ENCODE data around the gene UVSSA. TPM values are rescaled to one million over a fixed set of nuclear protein-coding genes. Genes with fewer than 3 reads are reported as not detected.
"Not testable (repeated sequence)": the region's sequence is repeated elsewhere in the genome, so short reads cannot be mapped to it uniquely, and the experiment has no call there.

UVSSA gene
- polyA plus RNA-seq, 12 donors = 4.9 to 21.4 (median 9.3) TPM; not detected in 1

DNA sequence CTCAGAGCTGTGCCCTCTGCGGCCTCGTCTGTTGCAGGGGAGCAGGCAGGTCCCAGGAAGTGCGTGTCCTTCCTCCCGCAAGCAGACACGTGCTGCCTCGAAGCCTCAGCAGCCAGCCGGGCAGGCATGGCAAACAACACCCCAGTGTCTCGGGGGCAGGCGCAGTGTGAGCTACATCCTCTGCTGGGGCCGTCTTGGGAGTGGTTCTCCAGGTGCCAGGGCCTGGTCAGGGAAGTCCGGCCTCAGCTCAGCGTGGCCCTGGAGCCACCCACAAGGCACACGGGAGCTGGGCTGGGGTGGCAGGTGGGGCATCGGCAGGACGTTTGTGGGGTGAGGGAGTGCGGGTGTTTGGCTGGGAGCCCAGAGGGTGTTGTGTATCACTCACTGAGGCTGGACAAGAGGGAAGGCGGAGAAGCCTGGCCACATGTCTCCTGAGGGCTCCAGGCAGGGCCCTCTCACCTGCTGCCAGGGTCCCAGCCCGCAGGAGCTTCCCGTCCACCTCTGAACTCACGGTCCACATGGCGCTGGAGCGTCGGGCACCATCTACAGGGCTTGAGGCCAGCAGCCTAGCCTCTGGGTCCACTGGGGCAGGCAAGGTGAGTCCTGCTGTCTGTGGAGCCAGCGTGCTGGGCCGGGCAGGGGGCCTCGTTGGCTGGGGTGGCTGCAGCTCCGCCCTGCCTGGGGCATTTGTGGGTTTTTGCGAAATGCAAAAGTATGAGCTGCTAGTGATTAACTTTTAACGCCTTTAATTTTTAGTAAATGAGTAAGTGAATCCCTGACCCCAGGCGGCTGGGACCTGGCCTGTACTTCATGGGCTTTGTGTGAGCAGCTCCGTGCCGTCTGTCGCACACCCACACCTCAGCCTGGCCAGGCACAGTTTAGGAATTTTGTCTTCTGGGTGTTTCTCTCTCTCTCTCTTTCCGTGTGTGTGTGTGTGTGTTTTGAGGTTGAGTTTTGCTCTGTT, 17.3 kb upstream of the UVSSA start:
- no peak for DNase-seq

DNA sequence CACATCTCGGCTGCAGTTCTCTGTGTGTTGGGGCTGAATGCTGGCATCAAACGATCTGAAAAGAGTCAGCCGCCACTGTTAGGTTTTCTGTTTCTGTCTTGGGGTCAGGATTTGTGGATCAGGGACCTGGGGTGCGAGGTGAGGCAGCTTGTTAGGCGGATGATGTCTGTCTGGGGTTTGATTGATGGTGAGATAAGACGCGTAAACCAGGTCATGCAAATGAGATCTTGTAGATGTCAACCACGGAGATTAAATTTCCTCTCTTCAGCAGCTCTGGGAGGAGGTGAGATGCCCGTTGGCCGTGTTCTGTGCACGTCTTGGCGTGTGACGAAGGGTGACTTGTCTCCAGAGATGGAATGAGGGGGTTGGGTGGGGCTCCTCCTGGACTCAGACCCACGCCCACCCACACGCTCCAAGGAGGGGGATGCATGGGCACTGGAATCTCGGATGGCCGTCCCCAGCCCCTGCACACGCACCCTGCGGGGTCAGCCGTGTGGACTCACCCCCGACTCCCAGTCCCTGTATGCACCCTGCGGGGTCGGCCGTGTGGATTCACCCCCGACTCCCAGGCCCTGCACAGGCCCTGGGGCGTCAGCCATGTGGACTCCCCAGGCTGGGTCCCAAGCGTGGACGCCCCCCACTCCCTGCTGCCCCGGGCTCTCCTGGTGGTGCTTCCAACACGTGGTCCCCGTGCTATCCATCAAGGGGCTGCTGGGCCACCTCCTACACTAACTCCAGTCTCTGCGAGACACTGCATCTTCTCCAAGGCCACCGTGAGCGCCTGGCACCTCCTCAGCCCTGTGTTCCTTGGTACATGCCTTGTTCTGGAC, 16.0 kb upstream of the UVSSA start:
- DNase-seq = no peak

DNA sequence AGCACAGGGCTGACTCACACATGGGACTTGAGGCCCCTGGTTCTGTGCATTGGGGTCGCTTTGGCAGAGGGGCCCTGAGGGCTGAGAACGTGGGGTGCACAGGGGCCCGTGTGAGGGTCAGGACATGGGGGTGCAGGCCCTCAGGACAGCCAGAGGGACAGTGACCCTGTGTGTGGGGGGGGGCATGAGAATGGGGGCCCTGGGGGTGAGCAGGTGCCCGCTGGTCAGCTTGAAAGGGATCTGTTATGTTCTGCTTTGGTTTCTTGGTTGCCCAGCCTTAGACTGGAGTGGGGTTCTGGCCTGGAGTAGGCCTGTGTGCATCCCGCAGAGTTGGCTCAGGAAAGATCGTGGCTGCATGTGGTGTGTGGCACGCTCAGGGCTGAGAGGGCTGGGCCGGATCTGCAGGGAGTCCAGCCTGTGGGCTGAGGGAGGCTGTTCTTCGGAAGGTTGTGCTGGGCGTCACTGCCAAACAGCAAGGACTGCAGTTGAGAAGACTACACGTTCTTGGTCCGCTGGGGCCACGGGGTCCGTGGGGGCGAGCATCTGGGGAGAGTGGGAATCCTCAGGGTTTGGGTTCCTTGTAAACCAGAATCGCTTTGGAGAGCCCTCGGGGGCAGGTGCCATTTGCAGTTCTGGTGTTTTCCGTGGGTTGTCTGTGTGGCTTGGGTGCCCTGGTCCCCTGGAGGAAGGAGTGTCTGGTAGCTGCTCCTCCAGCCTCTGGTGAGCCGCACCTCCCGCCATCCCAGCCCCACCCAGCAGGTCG, 15.2 kb upstream of the UVSSA start:
- DNase-seq = no peak

DNA sequence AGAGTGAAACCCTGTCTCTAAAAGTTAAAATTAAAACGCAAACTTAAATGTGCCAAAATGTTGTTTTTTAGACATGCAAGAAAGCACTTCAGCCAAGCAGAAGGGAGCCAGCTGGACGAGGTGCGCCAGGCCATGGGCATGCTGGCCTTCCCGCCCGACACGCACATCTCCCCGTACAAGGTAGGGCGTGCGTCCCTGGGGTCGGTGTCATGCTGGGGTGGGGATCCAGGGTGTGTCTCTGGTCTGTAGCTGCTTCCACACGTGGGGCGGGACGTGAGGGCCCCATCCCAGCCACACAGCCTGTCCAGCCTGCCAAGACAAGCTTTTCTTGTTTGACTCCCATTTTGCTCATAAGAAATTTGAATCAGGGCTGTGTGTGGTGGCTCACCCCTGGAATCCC, 14.3 kb upstream of the UVSSA start:
- no peak for DNase-seq

DNA sequence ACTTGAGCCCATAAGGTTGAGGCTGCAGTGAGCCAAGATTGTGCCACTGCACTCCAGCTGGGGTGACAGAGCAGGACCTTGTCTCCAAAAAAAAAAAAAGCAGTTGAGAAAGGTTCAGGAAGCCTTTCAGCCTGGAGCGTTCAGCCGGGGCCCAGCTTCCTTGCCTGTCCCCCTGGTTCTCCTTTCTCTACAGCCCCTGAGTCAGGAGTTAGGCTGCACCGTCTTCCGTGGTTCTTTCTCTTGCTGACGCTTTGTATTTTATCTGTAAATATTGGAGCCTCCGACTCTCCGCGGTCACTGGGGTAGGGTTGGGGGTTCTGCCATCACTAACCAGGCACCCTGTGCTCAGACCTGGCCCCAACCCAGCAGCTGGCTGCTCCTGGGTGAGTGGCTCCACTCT, 13.8 kb upstream of the UVSSA start:
- no peak for DNase-seq

DNA sequence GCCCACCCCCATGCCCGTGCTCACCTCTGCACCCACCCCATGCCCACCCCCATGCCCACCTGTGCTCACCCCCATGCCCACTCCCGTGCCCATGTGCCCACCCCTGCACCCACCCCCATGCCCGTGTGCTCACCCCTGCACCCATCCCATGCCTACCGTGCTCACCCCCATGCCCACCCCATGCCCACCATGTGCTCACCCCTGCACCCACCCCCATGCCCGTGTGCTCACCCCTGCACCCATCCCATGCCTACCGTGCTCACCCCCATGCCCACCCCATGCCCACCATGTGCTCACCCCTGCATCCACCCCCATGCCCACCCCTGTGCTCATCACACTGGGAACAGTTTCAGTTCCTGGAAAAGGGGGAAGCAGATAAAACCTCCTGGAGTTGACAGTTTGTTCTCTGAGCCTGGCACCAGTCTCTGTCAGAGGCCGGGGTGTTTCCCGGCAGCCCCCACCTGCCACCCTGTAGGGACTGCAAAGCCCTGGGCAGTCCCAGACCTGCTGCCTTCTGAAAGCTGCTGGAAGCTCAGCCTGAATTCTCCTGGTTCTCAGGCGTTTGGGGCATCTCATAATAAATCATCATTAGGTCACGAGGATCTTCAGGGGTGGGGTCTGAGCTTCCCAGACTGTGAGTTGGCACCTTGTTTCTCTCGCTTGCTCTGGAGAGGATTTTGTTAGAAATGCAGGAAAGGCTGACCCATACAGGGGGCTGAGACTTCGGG, 13.0 kb upstream of the UVSSA start:
- not testable (repeated sequence) for DNase-seq

DNA sequence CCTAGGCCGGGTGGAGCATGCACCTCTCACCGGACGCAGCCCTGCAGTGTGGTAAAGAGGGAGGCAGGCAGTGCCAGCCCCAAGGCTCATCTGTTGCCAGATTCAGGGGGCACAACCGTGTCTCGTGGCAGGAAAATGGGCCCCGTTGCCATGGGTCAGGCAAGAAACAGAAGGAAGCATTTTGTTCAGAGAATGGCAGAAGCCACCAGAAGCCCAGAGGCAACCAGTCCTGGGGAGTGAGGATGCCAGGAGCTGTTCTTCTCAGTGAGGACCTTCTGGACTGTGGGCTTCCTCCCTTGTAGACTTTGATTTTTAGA, 12.5 kb upstream of the UVSSA start:
- DNase-seq = no peak

DNA sequence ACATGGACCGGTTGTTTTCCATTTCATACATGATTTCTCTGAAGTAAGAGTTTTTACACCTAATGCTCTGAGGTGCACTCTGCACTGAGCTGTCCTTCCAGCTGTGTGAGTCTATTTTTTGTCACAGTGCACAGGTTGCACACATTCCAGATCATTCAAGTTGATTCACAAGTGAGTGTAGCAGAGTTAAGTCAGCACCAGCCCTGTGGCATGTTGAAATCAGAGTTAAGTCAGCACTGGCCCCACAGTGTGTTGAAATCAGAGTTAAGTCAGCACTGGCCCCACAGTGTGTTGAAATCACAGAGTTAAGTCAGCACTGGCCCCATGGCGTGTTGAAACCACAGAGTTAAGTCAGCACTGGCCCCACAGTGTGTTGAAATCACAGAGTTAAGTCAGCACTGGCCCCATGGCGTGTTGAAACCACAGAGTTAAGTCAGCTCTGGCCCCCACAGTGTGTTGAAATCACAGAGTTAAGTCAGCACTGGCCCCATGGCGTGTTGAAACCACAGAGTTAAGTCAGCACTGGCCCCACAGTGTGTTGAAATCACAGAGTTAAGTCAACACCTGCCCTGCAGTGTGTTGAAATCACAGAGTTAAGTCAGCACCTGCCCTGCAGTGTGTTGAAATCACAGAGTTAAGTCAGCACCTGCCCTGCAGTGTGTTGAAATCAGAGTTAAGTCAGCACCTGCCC, 11.7 kb upstream of the UVSSA start:
- not testable (repeated sequence) for DNase-seq

DNA sequence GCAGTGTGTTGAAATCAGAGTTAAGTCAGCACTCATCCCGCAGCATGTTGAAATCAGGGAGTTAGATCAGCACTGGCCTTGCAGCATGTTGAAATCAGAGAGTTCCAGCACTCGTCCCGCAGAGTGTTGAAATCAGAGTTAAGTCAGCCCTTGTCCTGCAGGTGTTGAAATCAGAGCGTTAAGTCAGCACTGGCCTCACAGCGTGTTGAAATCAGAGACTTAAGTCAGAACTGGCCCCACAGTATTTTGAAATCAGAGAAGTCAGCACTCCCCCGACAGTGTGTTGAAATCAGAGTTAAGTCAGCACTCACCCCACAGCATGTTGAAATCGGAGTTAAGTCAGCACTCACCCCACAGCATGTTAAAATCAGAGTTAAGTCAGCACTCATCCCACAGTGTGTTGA, 10.9 kb upstream of the UVSSA start:
- DNase-seq = no peak

DNA sequence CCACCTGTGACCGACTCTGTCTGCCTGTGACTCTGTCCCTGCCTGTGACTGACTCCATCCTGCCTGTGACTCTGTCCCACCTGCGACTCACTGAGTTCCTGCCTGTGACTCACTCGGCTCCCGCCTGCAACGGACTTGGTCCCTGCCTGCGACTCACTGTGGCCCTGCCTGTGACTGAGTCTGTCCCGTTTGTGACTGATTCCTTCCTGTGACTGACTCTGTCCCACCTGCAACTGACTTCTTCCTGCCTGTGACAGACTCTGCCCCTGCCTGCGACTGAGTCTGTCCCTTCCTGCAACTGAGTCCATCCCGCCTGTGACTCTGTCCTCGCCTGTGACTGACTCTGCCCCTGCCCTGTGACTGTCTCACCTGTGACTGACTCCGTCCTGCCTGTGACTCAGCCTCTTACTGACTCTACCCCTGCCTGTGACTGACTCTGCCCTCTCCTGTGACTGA, 9.6 kb upstream of the UVSSA start:
- DNase-seq = no peak

DNA sequence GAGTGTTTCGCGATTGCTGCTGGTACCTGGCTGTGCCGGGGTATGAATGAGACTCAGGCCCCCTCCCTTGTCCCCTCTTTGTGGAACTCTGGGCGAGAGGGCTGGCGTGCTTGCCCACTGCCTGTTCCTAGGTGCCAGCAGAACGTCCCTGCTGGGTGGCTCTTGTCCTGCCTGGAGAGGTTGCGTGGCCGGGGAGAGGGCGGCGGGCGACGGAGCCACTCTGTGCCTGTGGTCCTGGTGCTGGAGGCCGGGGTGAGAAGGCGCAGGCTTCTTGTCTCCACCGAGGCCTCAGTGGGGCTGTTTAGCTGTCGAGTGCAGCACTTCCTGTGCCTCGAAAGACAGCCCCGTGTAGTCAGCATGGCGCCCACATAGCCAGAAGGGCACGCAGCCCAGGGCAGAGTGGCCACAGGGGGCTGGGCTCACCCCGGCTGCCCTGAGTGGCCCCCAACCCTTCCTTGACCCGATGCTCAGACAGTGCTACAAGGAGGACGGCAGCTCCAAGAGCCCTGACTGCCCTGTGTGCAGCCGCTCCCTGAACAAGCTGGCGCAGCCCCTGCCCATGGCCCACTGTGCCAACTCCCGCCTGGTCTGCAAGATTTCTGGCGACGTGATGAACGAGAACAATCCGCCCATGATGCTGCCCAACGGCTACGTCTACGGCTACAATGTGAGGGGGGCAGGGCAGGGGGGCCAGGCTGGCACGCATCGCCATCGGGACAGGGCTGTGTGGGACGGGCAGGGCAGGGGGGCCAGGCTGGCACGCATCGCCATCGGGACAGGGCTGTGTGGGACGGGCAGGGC, 8.9 kb upstream of the UVSSA start:
- DNase-seq = no peak

DNA sequence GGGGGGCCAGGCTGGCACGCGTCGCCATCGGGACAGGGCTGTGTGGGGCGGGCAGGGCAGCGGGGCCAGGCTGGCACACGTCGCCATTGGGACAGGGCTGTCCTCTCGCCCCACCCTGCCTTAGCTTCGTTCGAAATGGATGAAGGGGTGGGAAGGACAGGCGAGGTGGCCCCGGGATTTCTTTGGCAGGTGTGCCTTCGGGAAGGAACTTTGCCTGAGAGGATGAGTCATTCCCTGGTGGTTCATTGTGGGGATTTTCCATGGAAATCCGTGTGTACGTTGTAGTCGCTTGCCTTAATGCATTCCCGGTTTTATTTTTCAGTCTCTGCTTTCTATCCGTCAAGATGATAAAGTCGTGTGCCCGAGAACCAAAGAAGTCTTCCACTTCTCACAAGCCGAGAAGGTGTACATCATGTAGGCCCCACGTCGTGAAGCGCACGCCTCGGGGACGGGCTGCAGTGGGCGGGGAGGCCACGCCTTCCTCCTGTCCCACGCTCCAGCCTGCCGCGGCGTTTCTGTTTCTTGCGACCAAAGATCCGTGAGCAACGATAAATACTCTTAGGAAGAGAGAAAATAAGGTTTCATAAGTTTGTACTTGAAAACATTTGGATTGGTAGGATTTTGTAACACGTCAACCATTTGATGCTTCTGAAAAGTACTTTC, 8.1 kb upstream of the UVSSA start:
- DNase-seq = no peak

DNA sequence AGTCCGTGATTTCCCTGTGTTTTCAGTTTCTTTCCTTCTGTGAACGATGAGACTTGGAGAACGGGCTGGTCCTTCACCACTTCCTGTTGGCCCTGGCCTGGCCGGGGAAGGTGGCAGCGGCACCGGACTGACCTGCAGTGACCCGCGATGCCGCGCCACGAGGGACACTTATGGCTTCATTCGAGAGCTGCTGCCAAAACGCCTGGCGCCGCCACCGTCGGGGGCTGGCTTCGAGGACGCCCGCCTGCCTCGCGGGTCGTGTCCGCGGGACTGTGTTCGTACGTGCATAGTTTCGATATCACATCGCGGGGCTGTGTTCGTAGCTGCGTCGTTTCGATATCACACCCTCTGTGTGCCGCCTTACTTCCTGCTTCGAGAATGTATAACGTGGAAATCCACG, 7.5 kb upstream of the UVSSA start:
- no peak for DNase-seq

DNA sequence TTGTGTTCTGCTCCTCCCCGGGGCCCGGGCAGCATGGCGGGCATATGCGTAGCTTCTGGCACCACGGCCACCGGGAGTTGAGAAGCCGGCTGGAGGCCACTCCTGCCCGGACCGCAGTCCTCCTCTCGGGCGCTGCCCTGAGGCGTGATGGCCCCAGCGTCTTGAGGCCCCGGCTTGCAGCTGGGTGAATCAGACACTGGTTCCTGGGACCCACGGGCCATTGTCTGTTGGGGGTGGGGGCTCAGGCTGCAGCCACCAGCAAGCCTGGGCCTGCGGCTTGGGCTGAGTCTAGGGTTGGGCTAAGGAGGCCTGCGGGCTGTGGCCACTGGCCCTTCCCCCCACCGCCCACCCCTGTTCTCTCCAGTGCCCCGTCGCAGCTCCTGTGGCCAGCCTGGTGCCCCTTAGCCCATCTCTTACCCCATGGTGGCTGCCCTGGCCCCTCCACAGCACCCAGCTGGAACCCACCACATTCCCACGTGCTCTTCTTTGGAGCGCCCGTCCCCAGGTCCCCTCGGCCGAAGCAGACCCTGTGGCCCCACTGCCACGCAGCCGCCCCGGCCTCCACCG, 6.7 kb upstream of the UVSSA start:
- no peak for DNase-seq

DNA sequence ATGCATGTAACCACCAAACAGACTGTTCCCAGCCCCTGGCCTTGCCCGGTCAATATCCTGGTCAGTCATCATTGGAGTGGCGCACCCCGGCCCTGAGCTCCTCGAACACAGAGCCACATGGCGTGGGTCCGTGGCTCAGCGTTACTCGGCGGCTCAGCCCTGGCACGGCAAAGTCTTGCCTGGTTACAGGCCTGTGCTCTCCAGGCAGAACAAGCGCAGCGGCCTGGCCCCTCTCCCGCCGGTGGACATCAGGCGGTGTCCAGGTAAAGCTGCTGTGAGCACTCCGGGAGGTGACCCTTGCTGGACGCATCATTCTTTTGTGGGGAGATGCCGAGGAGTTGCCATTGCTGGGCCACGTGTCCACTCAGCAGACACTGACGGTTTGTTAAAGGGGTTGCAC, 6.1 kb upstream of the UVSSA start:
- no peak for DNase-seq

DNA sequence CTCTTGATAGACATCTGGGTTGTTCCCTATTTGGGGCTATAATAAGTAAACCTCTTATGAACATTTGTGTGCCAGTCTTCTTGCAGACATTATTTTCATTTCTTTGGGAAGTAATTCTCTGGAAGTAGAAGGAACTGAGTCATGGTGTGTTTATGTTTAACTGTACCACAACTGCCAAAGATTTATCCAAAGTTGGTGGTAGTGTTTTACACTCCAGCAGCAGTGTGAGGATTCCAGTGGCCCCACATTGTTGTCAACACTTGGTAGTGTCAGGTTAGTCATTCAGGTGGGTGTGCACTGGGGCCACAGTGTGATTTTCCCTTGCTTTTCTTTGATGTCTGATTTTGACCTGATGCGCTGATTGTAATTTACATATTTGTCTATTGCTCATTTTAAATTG, 5.0 kb upstream of the UVSSA start:
- DNase-seq = no peak

DNA sequence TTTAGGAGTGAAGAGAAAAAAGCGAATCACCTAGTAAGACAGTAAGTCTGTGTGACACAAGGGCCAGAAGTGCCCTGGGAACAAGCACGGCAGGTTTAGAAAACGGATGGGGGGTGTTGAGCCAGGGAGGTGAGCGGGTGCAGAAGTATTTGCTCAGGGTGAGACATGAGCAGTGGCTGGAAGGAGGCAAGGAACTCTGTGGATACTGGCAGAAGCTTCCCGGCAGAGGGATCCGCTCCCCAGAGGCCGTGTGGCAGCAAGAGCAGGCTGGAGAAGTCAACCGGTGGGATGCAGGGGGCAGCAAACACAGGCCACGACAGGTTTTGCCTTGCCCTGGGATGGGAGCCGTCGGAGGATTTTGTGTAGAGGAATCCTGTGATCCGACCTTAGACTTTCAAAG, 2.3 kb upstream of the UVSSA start:
- DNase-seq = no peak

DNA sequence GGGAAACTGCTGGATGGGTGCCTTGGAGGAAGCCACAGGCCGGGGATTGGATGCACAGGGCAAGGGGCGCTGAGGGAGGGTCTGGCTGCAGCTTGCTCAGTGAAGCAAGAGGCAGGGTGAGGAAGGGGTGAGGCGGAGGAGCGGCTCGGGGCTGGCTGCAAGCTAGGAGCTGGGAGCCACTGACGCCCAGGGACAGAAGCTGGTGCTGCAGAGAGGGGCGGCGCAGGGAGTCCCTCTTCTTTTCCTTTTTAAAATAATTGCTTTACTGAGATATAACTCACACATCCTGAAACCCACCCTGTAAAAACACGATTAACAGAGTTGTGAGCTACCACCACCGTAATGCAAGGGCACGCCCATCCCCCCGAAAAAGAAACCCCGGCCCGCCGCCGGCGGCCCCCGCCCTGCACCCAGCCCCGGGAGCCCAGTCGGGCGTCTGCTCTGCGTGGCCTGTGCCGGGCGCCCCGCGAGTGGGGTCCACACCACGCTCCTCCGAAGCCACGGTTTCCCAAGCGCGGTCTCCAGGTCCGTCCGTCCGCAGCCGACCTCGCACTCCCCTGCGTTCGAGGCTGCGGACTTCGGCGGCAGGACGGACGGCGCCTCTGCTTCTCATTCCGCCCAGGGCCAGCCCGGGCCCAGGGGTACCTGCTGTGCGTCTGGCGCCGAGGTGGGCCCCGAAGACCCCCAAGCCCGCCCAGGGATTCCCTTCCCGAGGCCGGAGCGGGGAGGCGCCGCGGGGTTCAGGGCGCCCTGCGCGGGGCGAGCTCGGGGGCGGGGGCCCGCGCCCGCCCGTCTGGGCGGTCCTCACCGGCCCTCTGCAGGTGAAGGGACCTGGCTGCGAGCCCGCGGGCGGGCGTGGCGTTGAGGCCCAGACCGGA, 866 bp upstream of the UVSSA start:
- peak; percentile 63 for DNase-seq
